ENCODE measurements around the gene KCNC2. TPM values are rescaled to one million over a fixed set of nuclear protein-coding genes. Genes with fewer than 3 reads are reported as not detected.
"Not testable (repeated sequence)": the region's sequence is repeated elsewhere in the genome, so short reads cannot be mapped to it uniquely, and the experiment has no call there.

Gene KCNC2
- total RNA-seq, 2 donors from 2014 or later, result not detected

DNA sequence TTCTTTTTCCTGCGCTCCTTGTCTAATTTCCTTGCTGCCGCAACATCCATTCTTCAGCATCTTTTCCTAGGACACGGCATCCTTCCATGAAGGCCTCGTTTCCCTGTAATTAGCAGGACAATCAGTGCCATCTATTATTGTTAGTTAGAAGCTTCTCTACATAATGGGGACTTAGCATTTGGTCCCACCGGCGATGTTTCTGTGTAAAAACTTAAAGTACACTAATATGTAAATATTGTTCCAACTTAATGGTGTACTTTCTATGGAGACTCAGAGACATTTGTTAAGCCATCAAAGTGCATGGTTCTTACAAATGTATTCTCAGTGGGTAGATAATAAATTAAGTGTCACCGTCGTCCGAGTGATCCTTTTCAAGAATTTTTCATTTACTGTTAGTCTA, 17.4 kb downstream of the KCNC2 start:
- H3K27ac Mint-ChIP-seq, result no peak overlapping the region
- peaks cover under 1% of the 10 kb centered on the region for H3K9me3 Mint-ChIP-seq
- DNase-seq (ENCODE audit: low spot score) (no peak), ATAC-seq (no peak)
- H3K4me1 Mint-ChIP-seq (ENCODE audit: low read depth in 2 of 2), result no peaks in the 10 kb centered on the region
- no peak overlapping the region for H3K4me3 Mint-ChIP-seq
- H3K27me3 Mint-ChIP-seq, result no peaks in the 10 kb centered on the region
- H3K36me3 Mint-ChIP-seq, result no peaks in the 10 kb centered on the region

DNA sequence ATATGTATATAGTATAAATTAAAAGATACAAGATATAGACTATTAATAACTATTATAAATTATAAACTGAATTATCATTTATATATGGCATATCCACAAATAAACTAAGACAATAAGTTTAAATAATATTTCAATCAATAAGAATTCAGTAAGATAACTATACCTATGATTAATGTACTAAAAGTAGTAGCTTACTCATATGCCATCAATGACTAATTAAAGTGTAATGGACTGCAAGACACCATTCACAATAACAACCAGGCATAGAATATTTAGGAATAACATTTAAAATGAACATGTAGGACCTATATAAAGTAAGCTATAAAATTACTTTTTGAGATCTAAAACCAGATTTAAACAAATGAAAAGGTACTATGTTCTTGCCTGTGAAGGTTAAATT, 18.8 kb downstream of the KCNC2 start:
- DNase-seq (ENCODE audit: low spot score) (no peak), ATAC-seq (no peak)
- no peak overlapping the region for H3K4me3 Mint-ChIP-seq
- no peak overlapping the region for H3K27ac Mint-ChIP-seq
- no peaks in the 10 kb centered on the region for H3K4me1 Mint-ChIP-seq (ENCODE audit: low read depth in 2 of 2)
- no peaks in the 10 kb centered on the region for H3K9me3 Mint-ChIP-seq
- H3K36me3 Mint-ChIP-seq, result no peaks in the 10 kb centered on the region
- no peaks in the 10 kb centered on the region for H3K27me3 Mint-ChIP-seq

DNA sequence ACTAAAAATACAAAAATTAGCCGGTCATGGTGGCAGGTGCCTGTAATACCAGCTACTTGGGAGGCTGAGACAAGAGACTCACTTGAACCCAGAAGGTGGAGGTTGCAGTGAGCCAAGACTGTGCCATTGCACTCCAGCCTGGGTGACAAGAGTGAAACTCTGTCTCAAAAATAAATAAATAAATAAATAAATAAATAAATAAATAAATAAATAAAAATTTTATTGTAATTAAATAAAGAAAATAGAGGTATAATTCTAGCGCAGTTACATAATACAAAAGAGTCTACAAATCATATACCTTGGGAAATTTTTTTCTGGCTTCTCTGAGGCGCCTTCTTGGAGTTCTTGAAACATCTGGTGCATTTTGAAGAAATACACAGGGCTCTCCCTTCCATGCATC, 23.8 kb downstream of the KCNC2 start:
- not testable (repeated sequence) for ATAC-seq; H3K27me3 Mint-ChIP-seq; DNase-seq (ENCODE audit: low spot score); H3K4me1 Mint-ChIP-seq (ENCODE audit: low read depth in 2 of 2); H3K4me3 Mint-ChIP-seq; H3K27ac Mint-ChIP-seq; H3K36me3 Mint-ChIP-seq; H3K9me3 Mint-ChIP-seq

DNA sequence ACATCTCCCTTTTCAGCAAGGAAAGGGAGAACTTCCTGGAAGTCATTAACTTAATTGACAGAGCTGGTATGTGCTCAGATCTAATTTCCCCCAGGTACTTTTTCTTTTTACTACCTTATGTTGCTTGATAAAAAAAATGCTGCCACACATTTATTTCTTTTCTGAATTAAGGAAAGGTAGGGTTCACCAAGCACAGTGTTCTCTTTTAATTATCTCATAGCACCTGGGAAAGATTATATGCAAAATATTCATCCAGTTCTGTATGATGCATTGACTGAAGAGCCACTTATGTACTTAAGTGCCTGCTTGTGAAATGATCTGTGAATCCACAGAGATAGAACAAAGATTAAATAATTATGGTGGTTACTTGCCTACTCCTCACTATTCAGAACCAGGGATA, 25.1 kb downstream of the KCNC2 start:
- Mint-ChIP-seq H3K4me3 (no peak overlapping the region), H3K27ac (no peak overlapping the region), H3K36me3 (no peaks in the 10 kb centered on the region), H3K27me3 (no peaks in the 10 kb centered on the region), H3K4me1 (ENCODE audit: low read depth in 2 of 2) (no peaks in the 10 kb centered on the region), H3K9me3 (peaks cover 4% of the 10 kb centered on the region)
- ATAC-seq (no peak), DNase-seq (ENCODE audit: low spot score) (no peak)

DNA sequence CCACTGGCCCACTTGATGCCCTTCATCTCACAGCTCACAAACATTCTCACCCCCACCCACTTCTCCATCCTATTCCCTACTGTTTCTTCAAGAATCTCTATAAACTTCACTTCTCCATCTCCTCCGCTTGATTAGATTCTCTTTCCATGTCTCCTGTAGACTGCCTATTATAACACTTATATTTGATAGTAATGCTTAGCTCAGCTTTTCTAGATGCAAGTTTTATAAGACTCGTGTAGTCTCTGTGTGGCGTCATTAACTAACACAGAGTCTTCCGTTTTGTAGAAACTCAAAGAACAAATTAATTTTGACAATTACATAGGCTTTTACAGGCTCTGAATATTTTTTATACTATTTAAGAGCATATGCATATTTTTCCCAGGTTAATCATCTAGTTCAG, 25.7 kb downstream of the KCNC2 start:
- DNase-seq (ENCODE audit: low spot score) (no peak), ATAC-seq (no peak)
- peaks cover 4% of the 10 kb centered on the region for H3K9me3 Mint-ChIP-seq
- no peaks in the 10 kb centered on the region for H3K27me3 Mint-ChIP-seq
- H3K4me3 Mint-ChIP-seq, result no peak overlapping the region
- H3K36me3 Mint-ChIP-seq, result no peaks in the 10 kb centered on the region
- no peak overlapping the region for H3K27ac Mint-ChIP-seq
- H3K4me1 Mint-ChIP-seq (ENCODE audit: low read depth in 2 of 2), result no peaks in the 10 kb centered on the region

DNA sequence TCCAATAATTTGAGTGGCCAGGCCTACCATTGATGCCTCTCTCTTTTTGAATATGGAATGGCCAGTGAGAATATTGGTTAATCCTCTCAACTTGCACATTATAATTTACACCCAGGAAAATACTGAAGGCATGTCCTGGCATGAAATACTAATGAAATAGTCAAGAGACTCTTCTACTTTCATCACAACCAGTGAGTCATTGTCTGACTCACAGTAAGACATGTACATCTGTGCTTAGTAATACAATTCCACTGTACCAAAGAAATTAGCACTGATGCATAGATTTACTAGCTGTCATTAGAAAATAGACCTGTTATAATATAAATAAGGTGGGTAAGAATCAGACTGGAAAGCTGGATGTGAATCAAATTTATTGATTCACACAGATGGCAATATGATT, 31.6 kb downstream of the KCNC2 start:
- DNase-seq (ENCODE audit: low spot score) (no peak), ATAC-seq (no peak)
- Mint-ChIP-seq H3K4me1 (ENCODE audit: low read depth in 2 of 2) (no peaks in the 10 kb centered on the region), H3K4me3 (no peak overlapping the region), H3K27ac (no peak overlapping the region), H3K36me3 (no peaks in the 10 kb centered on the region), H3K9me3 (peaks cover 7% of the 10 kb centered on the region), H3K27me3 (no peaks in the 10 kb centered on the region)

DNA sequence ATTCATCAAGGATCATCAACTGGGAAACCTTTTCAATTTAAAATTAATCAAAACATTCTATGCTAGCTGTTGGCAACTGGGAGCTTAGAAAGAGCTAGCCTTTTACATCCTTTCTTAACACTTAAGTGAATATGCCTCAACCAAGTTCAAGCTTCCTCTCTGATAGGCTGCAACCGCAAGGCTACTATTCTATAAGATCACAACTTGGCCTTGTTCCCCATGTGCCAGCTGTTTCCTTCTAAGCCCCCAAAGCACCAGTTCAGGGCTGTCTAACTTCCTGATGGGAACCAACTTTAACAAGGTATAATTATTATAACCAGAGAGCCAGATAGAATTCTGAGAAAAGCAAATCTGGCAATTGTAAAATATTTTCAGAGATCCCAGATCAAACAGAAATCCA, 37.0 kb downstream of the KCNC2 start:
- Mint-ChIP-seq H3K9me3 (peaks cover 3% of the 10 kb centered on the region), H3K4me3 (no peak overlapping the region), H3K27ac (no peak overlapping the region), H3K36me3 (no peaks in the 10 kb centered on the region), H3K27me3 (no peaks in the 10 kb centered on the region), H3K4me1 (ENCODE audit: low read depth in 2 of 2) (no peaks in the 10 kb centered on the region)
- no peak for ATAC-seq
- DNase-seq (ENCODE audit: low spot score), result no peak

DNA sequence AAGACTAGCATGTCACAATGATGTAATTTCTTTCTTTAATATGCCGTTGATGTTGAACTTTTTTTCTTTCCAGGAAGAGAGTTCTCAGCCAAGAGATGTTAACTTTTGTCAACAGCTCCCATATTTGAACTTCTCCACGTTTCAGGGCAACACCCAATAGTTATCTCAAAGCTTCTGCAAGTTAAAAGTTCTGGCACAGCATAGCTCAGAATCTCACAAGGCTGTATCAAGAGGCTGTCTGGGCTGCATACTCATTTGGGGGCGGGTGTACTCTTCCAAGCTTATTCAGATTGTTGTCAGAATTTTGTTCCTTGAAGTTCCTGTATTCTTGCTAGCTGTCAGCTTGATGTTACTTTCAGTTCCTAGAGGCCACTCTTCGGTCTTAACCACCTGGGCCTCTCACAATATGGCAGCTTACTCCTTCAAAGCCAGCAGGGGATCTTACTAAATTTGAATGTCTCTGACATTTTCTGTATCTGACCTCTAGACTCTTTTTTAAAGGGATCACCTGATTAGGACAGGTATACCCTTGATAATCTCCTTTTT, 38.9 kb downstream of the KCNC2 start:
- Mint-ChIP-seq H3K4me1 (ENCODE audit: low read depth in 2 of 2) (no peaks in the 10 kb centered on the region), H3K9me3 (no peaks in the 10 kb centered on the region), H3K36me3 (no peaks in the 10 kb centered on the region), H3K27ac (no peak overlapping the region), H3K4me3 (no peak overlapping the region), H3K27me3 (no peaks in the 10 kb centered on the region)
- ATAC-seq (no peak), DNase-seq (ENCODE audit: low spot score) (no peak)

DNA sequence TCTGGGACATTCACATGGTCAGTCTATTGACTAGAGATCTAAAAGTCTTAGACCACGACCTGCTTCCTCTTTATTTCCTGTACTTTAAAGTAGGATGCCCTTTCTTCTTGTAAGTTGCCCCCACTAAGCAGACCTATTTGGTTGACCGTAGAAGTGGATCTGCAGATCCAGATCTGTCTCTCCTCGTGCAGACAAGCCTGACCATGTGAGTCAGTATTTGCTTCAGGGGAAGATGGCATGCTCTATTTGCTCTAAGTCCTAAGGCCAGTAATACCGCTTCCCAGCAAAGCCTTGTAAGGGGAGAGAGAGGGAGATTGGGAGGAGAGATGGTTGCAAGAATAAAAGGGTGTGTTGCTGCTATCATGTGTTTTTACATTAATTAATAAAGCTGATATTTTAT, 46.8 kb downstream of the KCNC2 start:
- H3K27me3 Mint-ChIP-seq, result no peaks in the 10 kb centered on the region
- no peak overlapping the region for H3K27ac Mint-ChIP-seq
- no peaks in the 10 kb centered on the region for H3K4me1 Mint-ChIP-seq (ENCODE audit: low read depth in 2 of 2)
- DNase-seq (ENCODE audit: low spot score), result no peak
- no peak for ATAC-seq
- no peaks in the 10 kb centered on the region for H3K9me3 Mint-ChIP-seq
- H3K4me3 Mint-ChIP-seq, result no peak overlapping the region
- H3K36me3 Mint-ChIP-seq, result no peaks in the 10 kb centered on the region

DNA sequence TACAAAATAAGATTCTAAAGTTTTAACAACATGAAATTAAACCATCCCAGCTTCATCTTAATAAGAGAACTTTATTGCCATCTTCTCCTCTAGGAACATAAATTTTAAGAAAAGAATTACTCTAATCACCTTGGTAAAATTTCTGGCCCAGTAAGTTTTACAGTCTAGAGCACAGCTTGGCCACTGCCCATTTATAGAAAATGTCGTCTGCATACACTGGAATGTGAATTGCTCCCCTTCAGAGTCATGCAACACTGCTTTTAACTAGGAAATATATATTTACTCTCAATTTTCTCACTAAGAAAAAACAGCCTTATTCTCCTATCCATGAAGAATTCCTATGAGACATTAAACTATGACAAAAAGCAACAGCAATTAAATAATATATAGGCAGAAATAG, 48.2 kb downstream of the KCNC2 start:
- no peaks in the 10 kb centered on the region for H3K9me3 Mint-ChIP-seq

DNA sequence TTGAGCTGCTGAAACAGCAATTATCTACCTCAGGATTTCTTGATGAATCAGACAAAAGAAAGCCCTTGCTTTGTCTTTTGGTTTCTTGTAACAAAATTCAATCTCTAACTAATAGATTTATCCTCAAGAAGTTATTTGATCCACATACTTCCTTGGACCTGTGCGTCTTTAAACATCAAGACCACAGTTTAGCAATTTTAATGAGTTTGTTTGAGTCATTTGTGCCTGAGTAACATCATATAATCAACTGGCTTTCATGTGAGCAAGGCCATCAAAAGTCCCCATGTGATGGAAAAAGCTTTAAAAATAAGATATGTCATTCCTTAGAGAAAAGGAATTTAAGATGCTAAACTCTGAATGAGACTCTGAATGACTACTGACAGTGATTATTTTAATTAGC, 52.3 kb downstream of the KCNC2 start:
- no peak overlapping the region for H3K27ac Mint-ChIP-seq
- DNase-seq (ENCODE audit: low spot score) (no peak), ATAC-seq (no peak)
- no peak overlapping the region for H3K4me3 Mint-ChIP-seq
- no peaks in the 10 kb centered on the region for H3K4me1 Mint-ChIP-seq (ENCODE audit: low read depth in 2 of 2)
- no peaks in the 10 kb centered on the region for H3K9me3 Mint-ChIP-seq
- H3K27me3 Mint-ChIP-seq, result no peaks in the 10 kb centered on the region
- no peaks in the 10 kb centered on the region for H3K36me3 Mint-ChIP-seq

More for the DNA sequence above, 48.2 kb downstream of the KCNC2 start:
- Mint-ChIP-seq H3K27ac (no peak overlapping the region), H3K36me3 (no peaks in the 10 kb centered on the region), H3K27me3 (no peaks in the 10 kb centered on the region), H3K4me3 (no peak overlapping the region), H3K4me1 (ENCODE audit: low read depth in 2 of 2) (no peaks in the 10 kb centered on the region)
- ATAC-seq (no peak), DNase-seq (ENCODE audit: low spot score) (no peak)

DNA sequence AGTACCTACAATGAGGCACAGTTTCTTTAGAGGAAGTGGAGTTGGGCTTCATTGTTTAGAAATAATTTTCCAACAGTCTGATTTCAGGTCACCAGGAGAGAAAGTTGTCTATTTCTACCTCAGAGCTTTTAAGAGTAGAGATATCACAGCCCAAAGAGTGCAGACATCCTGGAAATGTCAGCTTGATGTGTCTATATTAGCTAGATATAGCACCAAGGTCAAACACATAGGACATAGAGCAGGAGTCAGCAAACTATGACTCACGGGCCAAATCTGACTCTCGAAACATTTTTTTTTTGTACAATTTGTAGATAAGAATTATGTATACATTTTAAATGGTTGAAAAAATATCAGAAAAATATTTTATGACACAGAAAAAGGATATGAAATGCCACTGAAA, 53.7 kb downstream of the KCNC2 start:
- Mint-ChIP-seq H3K36me3 (no peaks in the 10 kb centered on the region), H3K4me3 (no peak overlapping the region), H3K27me3 (no peaks in the 10 kb centered on the region), H3K9me3 (peaks cover 3% of the 10 kb centered on the region), H3K27ac (no peak overlapping the region), H3K4me1 (ENCODE audit: low read depth in 2 of 2) (no peaks in the 10 kb centered on the region)
- ATAC-seq, result no peak
- DNase-seq (ENCODE audit: low spot score), result no peak

DNA sequence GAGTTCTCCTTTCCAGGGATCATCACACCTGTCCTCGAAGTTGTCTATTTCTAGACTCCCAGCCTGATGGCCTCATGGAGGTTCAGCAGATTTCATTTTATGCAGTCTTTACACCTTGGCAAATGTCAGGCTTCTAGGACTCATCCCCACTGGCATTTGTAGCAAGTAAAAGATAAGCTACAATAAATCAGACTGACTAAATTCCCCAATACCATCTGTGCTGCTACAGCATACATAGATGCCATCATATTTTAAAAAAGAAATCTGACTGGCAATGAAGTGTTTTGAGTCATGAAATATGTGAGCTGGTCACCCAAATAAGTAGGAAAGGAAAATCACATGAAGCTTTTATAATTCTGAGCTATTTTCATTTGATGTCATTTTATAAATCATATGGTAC, 55.3 kb downstream of the KCNC2 start:
- ATAC-seq (no peak), DNase-seq (ENCODE audit: low spot score) (no peak)
- H3K9me3 Mint-ChIP-seq, result peaks cover 7% of the 10 kb centered on the region

DNA sequence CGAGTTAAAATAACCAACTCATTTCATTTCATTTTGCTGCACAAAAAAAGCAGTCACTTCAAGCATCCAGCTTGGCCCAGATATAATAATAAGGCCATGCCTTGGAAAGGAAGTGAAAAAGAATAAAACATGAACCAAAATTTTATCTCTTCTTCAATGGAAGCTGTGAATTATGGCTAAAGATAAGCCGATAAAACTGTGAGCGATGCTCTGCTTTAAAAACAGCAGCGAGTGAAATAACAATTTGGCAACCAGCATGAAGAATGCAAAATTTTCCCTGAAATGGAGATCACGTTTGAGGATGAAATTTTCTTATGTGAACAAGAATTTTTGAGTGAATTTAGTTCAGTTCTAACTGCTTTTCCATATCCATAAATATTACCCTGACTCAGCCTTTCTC, 70.4 kb downstream of the KCNC2 start:
- Mint-ChIP-seq H3K9me3 (peaks cover 4% of the 10 kb centered on the region), H3K27me3 (no peaks in the 10 kb centered on the region), H3K36me3 (no peaks in the 10 kb centered on the region), H3K27ac (no peak overlapping the region), H3K4me1 (ENCODE audit: low read depth in 2 of 2) (no peaks in the 10 kb centered on the region), H3K4me3 (no peak overlapping the region)
- ATAC-seq, result no peak
- DNase-seq (ENCODE audit: low spot score), result no peak

More for the DNA sequence above, 55.3 kb downstream of the KCNC2 start:
- H3K4me1 Mint-ChIP-seq (ENCODE audit: low read depth in 2 of 2), result no peaks in the 10 kb centered on the region
- no peaks in the 10 kb centered on the region for H3K27me3 Mint-ChIP-seq
- H3K36me3 Mint-ChIP-seq, result no peaks in the 10 kb centered on the region
- no peak overlapping the region for H3K4me3 Mint-ChIP-seq
- no peak overlapping the region for H3K27ac Mint-ChIP-seq

DNA sequence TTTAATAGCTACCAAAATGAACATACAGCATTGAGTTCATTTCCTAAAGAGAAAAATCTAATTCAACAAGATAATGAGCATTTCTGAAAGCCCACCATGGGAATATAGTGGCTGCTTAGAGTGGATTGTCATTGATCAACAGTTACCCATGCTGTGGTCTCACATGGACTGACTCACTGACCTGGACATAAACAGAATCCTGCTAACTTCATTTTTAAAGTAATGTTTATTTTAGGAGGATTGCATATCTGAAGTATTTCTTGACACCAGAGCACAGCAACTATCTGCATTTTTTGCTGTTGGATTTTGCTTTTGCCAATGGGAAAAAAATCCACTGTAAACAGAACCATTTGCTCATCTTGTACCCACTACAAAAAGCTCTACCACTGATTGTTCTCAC, 71.7 kb downstream of the KCNC2 start:
- ATAC-seq (no peak), DNase-seq (ENCODE audit: low spot score) (no peak)
- no peaks in the 10 kb centered on the region for H3K4me1 Mint-ChIP-seq (ENCODE audit: low read depth in 2 of 2)
- H3K27me3 Mint-ChIP-seq, result no peaks in the 10 kb centered on the region
- no peaks in the 10 kb centered on the region for H3K36me3 Mint-ChIP-seq
- H3K9me3 Mint-ChIP-seq, result peaks cover 7% of the 10 kb centered on the region
- H3K27ac Mint-ChIP-seq, result no peak overlapping the region
- H3K4me3 Mint-ChIP-seq, result no peak overlapping the region

Measured in natural killer cell treated with Interleukin-12 subunit alpha and Interleukin-12 subunit beta and Interleukin-15 and Interleukin-18, amount 100 ng/mL, for 72 hours (primary cell).